T-helper 2 cell treated with Interferon-gamma antibody and Interleukin-4, amounts not matched to agents 5 μg/mL and 100 μg/mL, for 36 hours (primary cell): ENCODE results near the gene ERMP1.
"Not testable (repeated sequence)": the region's sequence is repeated elsewhere in the genome, so short reads cannot be mapped to it uniquely, and the experiment has no call there.

Experiments
- DNase-seq: peaks from one replicate; pipeline ENCODE4 v3.0.0; 2021; ENCODE audit warnings: low spot score
- H3K27ac Mint-ChIP-seq: one replicate; pipeline ENCODE4 v1.8.0; 2021; ENCODE audit warnings: mild to moderate bottlenecking, mixed read lengths
- H3K27me3 Mint-ChIP-seq: one replicate; pipeline ENCODE4 v1.8.0; 2021; ENCODE audit warnings: low read depth, mixed read lengths
- H3K36me3 Mint-ChIP-seq: one replicate; pipeline ENCODE4 v1.8.0; 2021; ENCODE audit warnings: low read depth, mixed read lengths
- H3K4me1 Mint-ChIP-seq: one replicate; pipeline ENCODE4 v1.8.0; 2021; ENCODE audit warnings: low read depth, mixed read lengths
- H3K4me3 Mint-ChIP-seq: one replicate; pipeline ENCODE4 v1.8.0; 2022; ENCODE audit warnings: mild to moderate bottlenecking, moderate library complexity, mixed read lengths
- H3K9me3 Mint-ChIP-seq: one replicate; pipeline ENCODE4 v1.8.0; 2021; ENCODE audit warnings: mixed read lengths

ERMP1 gene

DNA sequence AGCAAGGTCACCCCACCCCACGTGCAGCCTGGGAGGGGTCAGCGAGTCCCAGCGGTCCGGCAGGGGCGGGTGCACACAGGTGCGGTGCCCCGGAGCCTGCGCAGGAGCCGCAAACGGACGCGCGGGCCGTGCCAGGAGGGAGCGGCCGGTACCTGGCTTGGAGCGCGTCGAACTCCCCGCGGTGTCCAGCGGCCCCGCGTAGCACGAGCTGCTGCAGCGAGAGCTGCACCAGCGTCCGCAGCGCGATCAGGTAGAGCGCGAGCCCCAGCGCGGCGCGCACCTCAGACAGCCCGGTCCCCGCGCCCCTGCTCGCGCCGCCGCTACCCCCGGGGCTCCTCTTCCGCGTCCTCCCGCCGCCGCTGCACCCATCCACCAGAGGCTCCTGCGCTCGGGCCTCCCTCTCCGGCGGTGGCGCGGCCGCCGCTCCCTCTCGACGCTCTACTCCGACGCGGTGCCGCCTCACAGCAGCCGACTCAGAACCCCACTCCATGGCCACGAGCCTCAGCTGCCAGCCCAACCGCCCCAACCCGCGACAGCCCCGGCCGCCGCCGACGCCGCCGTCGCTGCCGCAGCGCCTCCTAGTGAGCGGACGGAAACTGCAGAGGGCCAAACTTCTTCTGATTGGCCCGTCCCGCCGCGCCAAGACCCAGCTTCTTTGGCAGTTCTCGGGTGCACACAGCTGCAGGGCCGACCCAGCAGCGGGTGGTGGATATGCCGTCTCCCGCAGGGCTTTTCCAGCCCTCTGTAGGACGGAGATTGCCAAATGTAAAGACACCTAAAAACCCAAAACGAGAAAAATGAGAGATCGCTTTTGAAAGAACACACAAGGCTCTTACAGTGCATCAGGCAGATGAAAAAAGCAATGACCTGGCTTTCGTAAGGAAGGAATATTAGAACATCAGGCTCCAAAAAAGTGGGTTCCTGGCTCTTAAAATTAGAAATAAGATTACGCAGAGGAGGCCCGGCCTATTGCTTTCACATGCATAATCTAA, at the start of gene ERMP1:
ERMP1 (minus strand) TSS at position 580 of the 992 bp plus-strand sequence; CDS start at position 490, 90 bp downstream.
- Mint-ChIP-seq H3K36me3 (peaks cover 32% of the 10 kb centered on the region), H3K4me1 (peaks cover 57% of the 10 kb centered on the region)

DNA sequence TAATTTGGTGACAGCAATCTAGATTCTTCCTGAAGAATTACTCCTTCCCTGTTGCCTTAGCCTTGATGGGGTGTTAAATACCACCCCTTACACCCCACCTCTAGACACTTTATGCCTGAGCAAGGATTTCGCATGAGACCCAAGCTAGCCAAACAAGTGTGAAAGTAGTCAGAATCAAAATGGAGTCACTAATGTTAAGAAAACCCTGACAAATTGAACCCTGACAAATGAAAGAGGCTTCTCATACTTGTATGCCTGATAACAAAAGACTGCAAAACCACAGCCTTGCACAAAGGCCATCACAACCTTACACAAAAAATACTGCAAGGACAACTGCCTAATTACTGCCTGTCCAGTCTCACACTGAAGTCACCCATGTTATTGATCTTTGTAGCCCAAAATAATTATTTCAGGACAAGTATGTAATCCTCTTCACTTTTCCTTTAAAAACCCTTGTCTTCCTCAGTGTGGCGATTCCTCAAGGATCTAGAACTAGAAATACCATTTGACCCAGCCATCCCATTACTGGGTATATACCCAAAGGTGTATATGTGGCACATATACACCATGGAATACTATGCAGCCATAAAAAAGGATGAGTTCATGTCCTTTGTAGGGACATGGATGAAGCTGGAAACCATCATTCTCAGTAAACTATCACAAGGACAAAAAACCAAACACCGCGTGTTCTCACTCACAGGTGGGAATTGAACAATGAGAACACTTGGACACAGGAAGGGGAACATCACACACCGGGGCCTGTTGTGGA, 49.5 kb upstream of the ERMP1 start:
- H3K27me3 Mint-ChIP-seq, H3K9me3 Mint-ChIP-seq, H3K4me3 Mint-ChIP-seq, H3K27ac Mint-ChIP-seq, H3K36me3 Mint-ChIP-seq, DNase-seq: not testable (repeated sequence)
- H3K4me1 Mint-ChIP-seq: peaks cover 23% of the 10 kb centered on the region

More for the DNA sequence above, at the start of gene ERMP1:
- no peaks in the 10 kb centered on the region for H3K27me3 Mint-ChIP-seq
- peak within 1 kb of the TSS; percentile 91 for H3K27ac Mint-ChIP-seq
- peak within 1 kb of the TSS; percentile 98 for H3K4me3 Mint-ChIP-seq
- H3K9me3 Mint-ChIP-seq: peaks cover 3% of the 10 kb centered on the region
- peak; percentile 89 for DNase-seq

GRCh38 chr9:5879419-5880181, 46.7 kb upstream of the ERMP1 start:
- H3K27me3 Mint-ChIP-seq: no peaks in the 10 kb centered on the region
- no peak overlapping the region for H3K27ac Mint-ChIP-seq

GRCh38 chr9:5876711-5877110, 43.8 kb upstream of the ERMP1 start:
- no peak for DNase-seq
- Mint-ChIP-seq H3K4me3 (no peak overlapping the region), H3K27me3 (no peaks in the 10 kb centered on the region), H3K4me1 (peaks cover 44% of the 10 kb centered on the region), H3K27ac (no peak overlapping the region), H3K36me3 (peaks cover 11% of the 10 kb centered on the region), H3K9me3 (peaks cover 9% of the 10 kb centered on the region)

More at GRCh38 chr9:5879419-5880181, 46.7 kb upstream of the ERMP1 start:
- DNase-seq: peak; percentile 10
- peaks cover 30% of the 10 kb centered on the region for H3K4me1 Mint-ChIP-seq
- H3K9me3 Mint-ChIP-seq: peaks cover 13% of the 10 kb centered on the region
- H3K4me3 Mint-ChIP-seq: no peak overlapping the region
- H3K36me3 Mint-ChIP-seq: peaks cover 13% of the 10 kb centered on the region

DNA sequence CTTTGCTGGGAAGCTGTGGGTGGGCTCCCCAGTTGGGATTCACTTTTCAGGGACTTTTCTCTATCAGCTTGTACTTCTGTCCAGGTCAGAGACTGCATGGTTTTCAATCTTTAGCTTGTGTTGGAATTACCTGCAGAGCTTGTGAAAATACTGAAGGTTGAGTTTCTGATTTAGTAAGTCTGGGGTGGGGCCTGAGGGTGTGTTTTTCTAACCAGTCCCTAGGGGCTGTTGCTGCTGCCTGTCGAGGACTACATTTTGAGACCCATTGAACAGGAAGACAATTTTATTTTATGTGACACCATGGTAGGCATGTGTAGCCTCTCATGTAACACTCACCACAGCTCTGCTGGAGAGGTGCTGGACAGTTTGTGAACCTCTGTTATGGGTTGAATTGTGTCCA, 43.1 kb upstream of the ERMP1 start:
- no peak overlapping the region for H3K4me3 Mint-ChIP-seq
- H3K27ac Mint-ChIP-seq: peak overlapping the region; percentile 33
- DNase-seq: no peak
- peaks cover 9% of the 10 kb centered on the region for H3K9me3 Mint-ChIP-seq
- no peaks in the 10 kb centered on the region for H3K27me3 Mint-ChIP-seq
- peaks cover 43% of the 10 kb centered on the region for H3K4me1 Mint-ChIP-seq
- peaks cover 11% of the 10 kb centered on the region for H3K36me3 Mint-ChIP-seq

DNA sequence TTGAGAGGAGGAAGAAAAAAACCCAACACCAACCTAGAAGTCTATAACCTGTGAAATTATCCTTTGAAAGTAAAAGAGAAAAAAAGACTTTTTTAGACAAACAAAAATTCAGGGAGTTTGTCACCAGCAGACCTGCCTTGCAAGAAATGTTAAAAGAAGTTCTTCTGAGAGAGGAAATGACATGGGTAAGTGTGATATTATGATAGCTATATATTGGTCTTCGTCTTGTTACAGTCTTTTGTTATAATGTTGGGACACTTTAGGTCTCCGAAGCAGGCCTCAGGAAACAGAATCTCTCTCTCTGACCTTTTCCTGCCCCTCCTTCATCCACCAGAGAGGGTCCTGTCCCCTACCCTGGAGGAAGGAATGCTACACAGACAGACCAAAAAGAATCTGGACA, 41.1 kb upstream of the ERMP1 start:
- Mint-ChIP-seq H3K27ac (peak overlapping the region; percentile 2), H3K4me1 (peaks cover 38% of the 10 kb centered on the region)

GRCh38 chr9:5873439-5873838, 40.5 kb upstream of the ERMP1 start:
- no peak overlapping the region for H3K4me3 Mint-ChIP-seq
- no peak for DNase-seq
- peaks cover 11% of the 10 kb centered on the region for H3K36me3 Mint-ChIP-seq
- no peaks in the 10 kb centered on the region for H3K27me3 Mint-ChIP-seq
- H3K9me3 Mint-ChIP-seq: peaks cover 9% of the 10 kb centered on the region
- peaks cover 36% of the 10 kb centered on the region for H3K4me1 Mint-ChIP-seq
- H3K27ac Mint-ChIP-seq: no peak overlapping the region

More for the DNA sequence above, 41.1 kb upstream of the ERMP1 start:
- Mint-ChIP-seq H3K9me3 (peaks cover 9% of the 10 kb centered on the region), H3K27me3 (no peaks in the 10 kb centered on the region), H3K4me3 (no peak overlapping the region), H3K36me3 (peaks cover 11% of the 10 kb centered on the region)
- DNase-seq: no peak

DNA sequence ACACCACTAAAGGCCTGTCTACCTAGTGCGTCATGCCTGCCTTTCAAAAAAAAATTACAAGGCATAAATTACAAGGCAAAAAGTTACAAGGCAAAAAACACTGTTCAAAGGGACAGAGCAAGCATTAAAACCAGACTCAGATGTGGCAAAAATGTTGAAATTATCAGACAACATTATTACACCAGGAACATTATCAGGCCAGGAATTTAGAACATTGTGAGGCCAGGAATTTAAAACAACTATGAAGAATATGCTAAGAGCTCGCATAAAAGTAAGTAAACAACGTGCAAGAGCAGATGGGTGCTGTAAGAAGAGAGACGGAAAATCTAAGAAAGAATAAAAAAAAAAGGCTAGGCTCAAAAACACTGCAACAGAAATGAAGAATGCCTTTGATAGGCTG, 39.6 kb upstream of the ERMP1 start:
- Mint-ChIP-seq H3K9me3 (peaks cover 9% of the 10 kb centered on the region), H3K27ac (no peak overlapping the region), H3K36me3 (peaks cover 11% of the 10 kb centered on the region), H3K4me1 (peaks cover 36% of the 10 kb centered on the region), H3K4me3 (no peak overlapping the region), H3K27me3 (no peaks in the 10 kb centered on the region)
- DNase-seq: no peak

DNA sequence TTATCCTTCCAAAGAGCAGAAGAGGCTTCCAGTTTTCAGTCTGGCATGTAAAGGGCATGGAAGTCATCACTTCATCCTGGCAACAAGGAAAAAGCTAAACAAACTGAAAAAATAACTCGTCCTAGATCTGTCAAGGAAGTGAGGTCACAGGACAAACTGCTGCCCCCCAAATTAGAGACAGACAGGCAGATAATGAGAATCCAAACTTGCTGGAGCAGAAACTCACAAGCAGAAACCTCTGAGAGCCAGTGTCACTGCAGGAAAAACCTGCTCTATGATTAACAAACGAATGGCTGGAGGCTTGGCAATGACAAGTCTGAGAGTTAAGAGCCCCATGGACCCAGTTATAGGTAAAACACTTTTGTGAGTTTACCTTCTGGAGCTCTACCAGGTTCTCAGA, 38.9 kb upstream of the ERMP1 start:
- H3K27me3 Mint-ChIP-seq: no peaks in the 10 kb centered on the region

DNA sequence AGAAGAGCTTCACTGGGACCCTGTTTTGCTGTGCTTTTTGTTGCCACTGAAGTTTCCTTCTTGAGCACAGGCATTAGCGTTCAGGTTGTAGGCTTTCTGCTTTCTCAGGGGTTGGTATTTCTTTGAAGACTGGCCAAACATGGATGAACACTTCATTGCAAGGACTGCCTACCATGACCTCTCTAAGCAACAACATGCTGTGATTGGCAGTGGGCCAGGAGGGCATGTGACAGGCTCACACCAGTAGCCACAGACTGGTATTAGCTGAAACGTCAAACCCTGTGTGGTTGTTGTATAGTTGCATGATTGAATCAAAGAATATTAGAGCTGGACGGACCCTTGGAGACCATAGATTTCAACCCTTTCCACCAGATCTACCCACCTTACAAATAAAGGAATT, 37.8 kb upstream of the ERMP1 start:
- H3K9me3 Mint-ChIP-seq: peaks cover under 1% of the 10 kb centered on the region

More for the DNA sequence above, 38.9 kb upstream of the ERMP1 start:
- no peak for DNase-seq
- Mint-ChIP-seq H3K9me3 (peaks cover 9% of the 10 kb centered on the region), H3K4me3 (no peak overlapping the region), H3K27ac (no peak overlapping the region), H3K4me1 (peaks cover 36% of the 10 kb centered on the region), H3K36me3 (peaks cover 11% of the 10 kb centered on the region)

DNA sequence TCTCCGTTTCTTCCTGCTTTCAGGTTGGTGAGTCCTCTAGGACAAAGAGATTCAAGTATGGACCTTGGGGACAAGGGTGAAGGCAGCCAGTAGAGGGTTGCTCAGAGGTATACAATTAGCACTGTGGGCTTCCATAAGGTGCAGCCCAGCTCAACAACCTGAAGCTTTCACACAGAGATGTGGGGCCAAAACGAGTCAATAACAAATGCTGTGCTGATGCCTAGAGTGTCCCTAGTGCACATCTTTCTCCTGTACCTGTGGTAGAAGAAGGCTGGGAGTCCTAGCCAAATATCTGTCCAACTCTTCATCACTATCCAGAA, 37.1 kb upstream of the ERMP1 start:
- DNase-seq: no peak
- Mint-ChIP-seq H3K4me3 (no peak overlapping the region), H3K9me3 (no peaks in the 10 kb centered on the region), H3K27ac (no peak overlapping the region), H3K27me3 (no peaks in the 10 kb centered on the region), H3K36me3 (peaks cover 2% of the 10 kb centered on the region), H3K4me1 (peaks cover 22% of the 10 kb centered on the region)

More for the DNA sequence above, 37.8 kb upstream of the ERMP1 start:
- DNase-seq: no peak
- H3K27me3 Mint-ChIP-seq: no peaks in the 10 kb centered on the region
- no peak overlapping the region for H3K4me3 Mint-ChIP-seq
- H3K36me3 Mint-ChIP-seq: peaks cover 3% of the 10 kb centered on the region
- H3K27ac Mint-ChIP-seq: no peak overlapping the region
- peaks cover 29% of the 10 kb centered on the region for H3K4me1 Mint-ChIP-seq

- peaks cover 18% of the 10 kb centered on the region for H3K4me1 Mint-ChIP-seq
- H3K36me3 Mint-ChIP-seq: no peaks in the 10 kb centered on the region
- H3K4me3 Mint-ChIP-seq: no peak overlapping the region
- H3K27me3 Mint-ChIP-seq: no peaks in the 10 kb centered on the region
- DNase-seq: no peak
- H3K9me3 Mint-ChIP-seq: no peaks in the 10 kb centered on the region
- H3K27ac Mint-ChIP-seq: no peak overlapping the region
Measured at GRCh38 chr9:5869315-5870019, 36.5 kb upstream of the ERMP1 start.

DNA sequence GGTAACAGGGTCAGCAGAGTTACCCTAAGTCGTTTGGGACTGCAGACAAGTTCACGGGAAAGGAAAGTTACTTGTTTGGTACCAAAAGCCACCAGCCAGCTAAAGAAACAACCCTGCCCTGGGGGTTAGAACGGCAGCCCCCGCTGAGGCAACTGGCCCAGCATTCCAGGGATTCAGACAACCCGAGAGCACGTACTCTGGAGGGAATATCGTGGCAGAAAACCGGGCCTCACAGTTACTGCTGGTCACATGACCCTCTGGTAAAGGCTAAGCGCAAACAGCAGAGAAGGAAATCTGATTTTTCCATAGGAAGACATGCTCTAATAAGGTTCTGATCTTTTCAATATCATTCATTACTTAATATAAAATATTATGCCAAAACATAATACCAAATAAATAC, 35.3 kb upstream of the ERMP1 start:
- no peaks in the 10 kb centered on the region for H3K36me3 Mint-ChIP-seq
- no peak overlapping the region for H3K27ac Mint-ChIP-seq
- no peak overlapping the region for H3K4me3 Mint-ChIP-seq
- H3K9me3 Mint-ChIP-seq: no peaks in the 10 kb centered on the region
- no peaks in the 10 kb centered on the region for H3K27me3 Mint-ChIP-seq
- H3K4me1 Mint-ChIP-seq: peaks cover 6% of the 10 kb centered on the region
- DNase-seq: no peak
